GM18861 (cell line): ENCODE results near the gene AKAP8L.
"Not testable (repeated sequence)": the region's sequence is repeated elsewhere in the genome, so short reads cannot be mapped to it uniquely, and the experiment has no call there.

Experiments
- ATAC-seq: cut with Tn5 transposase; IDR thresholded peaks from one replicate; pipeline ENCODE4 v1.9.1; 2021; ENCODE audit not compliant: unreplicated experiment

Gene AKAP8L

GRCh38 chr19:15358918-15359317, 59.9 kb downstream of the AKAP8L start:
- ATAC-seq: no peak

- ATAC-seq: no peak
Observed at GRCh38 chr19:15357906-15358305, 60.9 kb downstream of the AKAP8L start.

- ATAC-seq: no peak
Observed at GRCh38 chr19:15354566-15355296, 64.1 kb downstream of the AKAP8L start.

GRCh38 chr19:15353908-15354307, 64.9 kb downstream of the AKAP8L start:
- ATAC-seq: no peak

GRCh38 chr19:15352535-15352934, 66.3 kb downstream of the AKAP8L start:
- not testable (repeated sequence) for ATAC-seq

- not testable (repeated sequence) for ATAC-seq
Observed at GRCh38 chr19:15341328-15341727, 77.5 kb downstream of the AKAP8L start.

GRCh38 chr19:15340086-15340485, 78.7 kb downstream of the AKAP8L start:
- ATAC-seq: no peak

- ATAC-seq: no peak
Observed at GRCh38 chr19:15337202-15337601, 81.6 kb downstream of the AKAP8L start.

GRCh38 chr19:15335992-15336391, 82.8 kb downstream of the AKAP8L start:
- ATAC-seq: not testable (repeated sequence)

- peak; percentile 33 for ATAC-seq
Observed at GRCh38 chr19:15332311-15332996, 86.3 kb downstream of the AKAP8L start, which contains the start of gene BRD4. BRD4 (minus strand) TSS chr19:15332539; CDS start chr19:15273099, 59,440 bp downstream.

- peak; percentile 18 for ATAC-seq
Observed at GRCh38 chr19:15331419-15332310, 87.1 kb downstream of the AKAP8L start.

GRCh38 chr19:15330801-15331418, 87.9 kb downstream of the AKAP8L start:
- ATAC-seq: no peak
